Neural cell (in vitro differentiated cells): Measurements from ENCODE around the gene WDR59. TPM values are rescaled to one million over a fixed set of nuclear protein-coding genes. Genes with fewer than 3 reads are reported as not detected.

ENCODE experiments used
- H2AFZ ChIP-seq: fragments of 200-600, 300-800 bp; sonication (generic), shearing (Covaris generic); 2 replicates; pipeline ENCODE4 v1.6.0; 2014; ENCODE audit warnings: low read depth, mild to moderate bottlenecking, antibody characterized with exemption, low read length, moderate library complexity
- H3F3A ChIP-seq: fragments of 200-600 bp; shearing (Covaris generic); 2 replicates; pipeline ENCODE4 v1.6.1; 2016; ENCODE audit warnings: mild to moderate bottlenecking, moderate library complexity, mixed read lengths, antibody characterized with exemption, low read length; ENCODE audit not compliant: insufficient read depth, poor library complexity, severe bottlenecking
- H3K27ac ChIP-seq: fragments of 200-600, 300-800 bp; sonication (generic), shearing (Covaris generic); 2 replicates; pipeline ENCODE4 v1.5.1; 2014; ENCODE audit warnings: mild to moderate bottlenecking, low read length, moderate library complexity
- H3K27me3 ChIP-seq: fragments of 300-800, 200-600 bp; sonication (generic), shearing (Covaris generic); 2 replicates; pipeline ENCODE4 v1.6.0; 2014; ENCODE audit warnings: mild to moderate bottlenecking, low read depth, low read length, moderate library complexity; ENCODE audit not compliant: insufficient read depth
- H3K36me3 ChIP-seq: fragments of 300-800, 200-600 bp; sonication (generic), shearing (Covaris generic); 2 replicates; pipeline ENCODE4 v1.5.1; 2014; ENCODE audit warnings: mild to moderate bottlenecking, antibody characterized with exemption, low read length, moderate library complexity; ENCODE audit not compliant: insufficient read depth
- H3K4me2 ChIP-seq: fragments of 300-800, 200-600 bp; sonication (generic), shearing (Covaris generic); 2 replicates; pipeline ENCODE4 v1.6.0; 2014; ENCODE audit warnings: mild to moderate bottlenecking, low read length
- H3K4me3 ChIP-seq: fragments of 300-800, 200-600 bp; sonication (generic), shearing (Covaris generic); 2 replicates; pipeline ENCODE4 v1.5.1; 2014; ENCODE audit warnings: mild to moderate bottlenecking, low read length, moderate library complexity
- H3K79me2 ChIP-seq: fragments of 200-600 bp; shearing (Covaris generic); replicated peaks from 2 replicates; pipeline ENCODE4 v1.6.0; 2014; ENCODE audit warnings: mild to moderate bottlenecking, low read length, moderate library complexity; ENCODE audit not compliant: insufficient read depth
- H3K9ac ChIP-seq: fragments of 300-800, 200-600 bp; sonication (generic), shearing (Covaris generic); 2 replicates; pipeline ENCODE4 v1.6.1; 2016; ENCODE audit warnings: mild to moderate bottlenecking, low read length, mixed read lengths
- H3K9me2 ChIP-seq: fragments of 200-600 bp; shearing (Covaris generic); 2 replicates; pipeline ENCODE4 v1.6.1; 2016; ENCODE audit warnings: mild to moderate bottlenecking, low read length, mixed read lengths; ENCODE audit not compliant: insufficient read depth
- H3K9me3 ChIP-seq: fragments of 200-600, 300-800 bp; sonication (generic), shearing (Covaris generic); 2 replicates; pipeline ENCODE4 v1.6.1; 2016; ENCODE audit warnings: mild to moderate bottlenecking, mixed run types, low read length, moderate library complexity, mixed read lengths
- H4K20me1 ChIP-seq: fragments of 200-600 bp; shearing (Covaris generic); 2 replicates; pipeline ENCODE4 v1.6.1; 2016; ENCODE audit warnings: mild to moderate bottlenecking, mixed run types; ENCODE audit not compliant: insufficient read depth
- EP300 ChIP-seq: fragments of 450-650 bp; conservative IDR thresholded peaks from 2 replicates; pipeline ENCODE4 v1.6.1; 2014; ENCODE audit warnings: antibody characterized with exemption, mild to moderate bottlenecking, moderate library complexity; ENCODE audit not compliant: poor library complexity, severe bottlenecking
- EZH2 ChIP-seq: fragments of 200-600, 300-800 bp; shearing (Covaris generic), sonication (generic); IDR thresholded peaks from 2 replicates; pipeline ENCODE4 v1.6.1; 2014; ENCODE audit warnings: antibody characterized with exemption, low read length, borderline replicate concordance, mild to moderate bottlenecking; ENCODE audit not compliant: insufficient read depth, poor library complexity, severe bottlenecking
- MXI1 ChIP-seq: fragments of 450-650 bp; conservative IDR thresholded peaks from 2 replicates; pipeline ENCODE4 v1.6.1; 2014; ENCODE audit warnings: antibody characterized with exemption, mild to moderate bottlenecking; ENCODE audit not compliant: poor library complexity, severe bottlenecking
- POLR2AphosphoS5 ChIP-seq: IDR thresholded peaks from 2 replicates; pipeline ENCODE4 v1.6.1; 2012
- RAD21 ChIP-seq: fragments of 450-650 bp; conservative IDR thresholded peaks from 2 replicates; pipeline ENCODE4 v1.6.1; 2014; ENCODE audit warnings: antibody characterized with exemption, mild to moderate bottlenecking, moderate library complexity
- SMC3 ChIP-seq: fragments of 450-650 bp; conservative IDR thresholded peaks from 2 replicates; pipeline ENCODE4 v1.6.1; 2014; ENCODE audit warnings: antibody characterized with exemption, mild to moderate bottlenecking, moderate library complexity; ENCODE audit not compliant: poor library complexity
- TAF1 ChIP-seq: IDR thresholded peaks from 2 replicates; pipeline ENCODE4 v1.6.1; 2012; ENCODE audit warnings: low read depth
- polyA plus RNA-seq: library from polyadenylated mRNA; depleted of rRNA; stranded (reverse); fragments of >200 nt; gene quantifications from 2 replicates; pipeline ENCODE4 v1.2.3, GENCODE V29; 2014
- TF ChIP-seq, protein P1 (sequence below): fragments of 450-650 bp; IDR thresholded peaks from 2 replicates; pipeline ENCODE4 v1.5.1; 2014; ENCODE audit warnings: antibody characterized with exemption, mild to moderate bottlenecking, moderate library complexity; ENCODE audit not compliant: poor library complexity, severe bottlenecking
- TF ChIP-seq, protein P2 (sequence below): IDR thresholded peaks from 2 replicates; pipeline ENCODE4 v1.6.1; 2012; ENCODE audit warnings: borderline replicate concordance

Gene WDR59
- polyA plus RNA-seq, 1 donor from 2014 or later, result 20.3 TPM

DNA sequence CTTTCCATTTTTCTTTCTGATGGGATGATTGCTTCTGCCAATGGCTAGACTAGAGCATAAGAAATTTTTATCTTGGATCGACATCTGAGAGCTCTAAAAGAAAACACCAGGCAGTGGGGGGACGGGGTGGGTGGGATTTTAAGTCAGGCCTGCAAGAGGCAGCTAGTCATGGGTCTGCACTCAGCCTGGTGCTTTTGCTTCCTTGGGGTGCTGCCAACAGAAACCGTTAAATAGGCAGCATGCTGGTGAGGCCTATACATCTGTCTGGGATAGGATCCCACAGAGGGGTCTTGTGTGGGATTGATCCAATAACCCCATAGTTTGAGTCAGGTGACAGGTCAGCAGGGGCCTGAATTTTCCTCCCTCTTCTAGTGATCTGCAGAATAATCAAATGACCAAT, 40.8 kb upstream of the WDR59 start:
- Histone ChIP-seq H3K27ac (no peak overlapping the region), H3K4me2 (no peak overlapping the region), H3F3A (no peaks in the 10 kb centered on the region), H3K9ac (no peak overlapping the region), H3K36me3 (no peaks in the 10 kb centered on the region), H3K9me3 (peaks cover 6% of the 10 kb centered on the region), H3K9me2 (no peaks in the 10 kb centered on the region), H3K4me3 (no peak overlapping the region), H2AFZ (no peak overlapping the region), H4K20me1 (peaks cover 5% of the 10 kb centered on the region), H3K79me2 (peaks cover 62% of the 10 kb centered on the region), H3K27me3 (no peaks in the 10 kb centered on the region)
- TF ChIP-seq MXI1 (no peak), SMC3 (no peak), RAD21 (no peak), EP300 (no peak), EZH2 (no peak), POLR2AphosphoS5 (no peak), TAF1 (no peak)
- TF ChIP-seq, protein P1, sequence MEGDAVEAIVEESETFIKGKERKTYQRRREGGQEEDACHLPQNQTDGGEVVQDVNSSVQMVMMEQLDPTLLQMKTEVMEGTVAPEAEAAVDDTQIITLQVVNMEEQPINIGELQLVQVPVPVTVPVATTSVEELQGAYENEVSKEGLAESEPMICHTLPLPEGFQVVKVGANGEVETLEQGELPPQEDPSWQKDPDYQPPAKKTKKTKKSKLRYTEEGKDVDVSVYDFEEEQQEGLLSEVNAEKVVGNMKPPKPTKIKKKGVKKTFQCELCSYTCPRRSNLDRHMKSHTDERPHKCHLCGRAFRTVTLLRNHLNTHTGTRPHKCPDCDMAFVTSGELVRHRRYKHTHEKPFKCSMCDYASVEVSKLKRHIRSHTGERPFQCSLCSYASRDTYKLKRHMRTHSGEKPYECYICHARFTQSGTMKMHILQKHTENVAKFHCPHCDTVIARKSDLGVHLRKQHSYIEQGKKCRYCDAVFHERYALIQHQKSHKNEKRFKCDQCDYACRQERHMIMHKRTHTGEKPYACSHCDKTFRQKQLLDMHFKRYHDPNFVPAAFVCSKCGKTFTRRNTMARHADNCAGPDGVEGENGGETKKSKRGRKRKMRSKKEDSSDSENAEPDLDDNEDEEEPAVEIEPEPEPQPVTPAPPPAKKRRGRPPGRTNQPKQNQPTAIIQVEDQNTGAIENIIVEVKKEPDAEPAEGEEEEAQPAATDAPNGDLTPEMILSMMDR, result no peak
- TF ChIP-seq, protein P2, sequence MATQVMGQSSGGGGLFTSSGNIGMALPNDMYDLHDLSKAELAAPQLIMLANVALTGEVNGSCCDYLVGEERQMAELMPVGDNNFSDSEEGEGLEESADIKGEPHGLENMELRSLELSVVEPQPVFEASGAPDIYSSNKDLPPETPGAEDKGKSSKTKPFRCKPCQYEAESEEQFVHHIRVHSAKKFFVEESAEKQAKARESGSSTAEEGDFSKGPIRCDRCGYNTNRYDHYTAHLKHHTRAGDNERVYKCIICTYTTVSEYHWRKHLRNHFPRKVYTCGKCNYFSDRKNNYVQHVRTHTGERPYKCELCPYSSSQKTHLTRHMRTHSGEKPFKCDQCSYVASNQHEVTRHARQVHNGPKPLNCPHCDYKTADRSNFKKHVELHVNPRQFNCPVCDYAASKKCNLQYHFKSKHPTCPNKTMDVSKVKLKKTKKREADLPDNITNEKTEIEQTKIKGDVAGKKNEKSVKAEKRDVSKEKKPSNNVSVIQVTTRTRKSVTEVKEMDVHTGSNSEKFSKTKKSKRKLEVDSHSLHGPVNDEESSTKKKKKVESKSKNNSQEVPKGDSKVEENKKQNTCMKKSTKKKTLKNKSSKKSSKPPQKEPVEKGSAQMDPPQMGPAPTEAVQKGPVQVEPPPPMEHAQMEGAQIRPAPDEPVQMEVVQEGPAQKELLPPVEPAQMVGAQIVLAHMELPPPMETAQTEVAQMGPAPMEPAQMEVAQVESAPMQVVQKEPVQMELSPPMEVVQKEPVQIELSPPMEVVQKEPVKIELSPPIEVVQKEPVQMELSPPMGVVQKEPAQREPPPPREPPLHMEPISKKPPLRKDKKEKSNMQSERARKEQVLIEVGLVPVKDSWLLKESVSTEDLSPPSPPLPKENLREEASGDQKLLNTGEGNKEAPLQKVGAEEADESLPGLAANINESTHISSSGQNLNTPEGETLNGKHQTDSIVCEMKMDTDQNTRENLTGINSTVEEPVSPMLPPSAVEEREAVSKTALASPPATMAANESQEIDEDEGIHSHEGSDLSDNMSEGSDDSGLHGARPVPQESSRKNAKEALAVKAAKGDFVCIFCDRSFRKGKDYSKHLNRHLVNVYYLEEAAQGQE, result no peak

DNA sequence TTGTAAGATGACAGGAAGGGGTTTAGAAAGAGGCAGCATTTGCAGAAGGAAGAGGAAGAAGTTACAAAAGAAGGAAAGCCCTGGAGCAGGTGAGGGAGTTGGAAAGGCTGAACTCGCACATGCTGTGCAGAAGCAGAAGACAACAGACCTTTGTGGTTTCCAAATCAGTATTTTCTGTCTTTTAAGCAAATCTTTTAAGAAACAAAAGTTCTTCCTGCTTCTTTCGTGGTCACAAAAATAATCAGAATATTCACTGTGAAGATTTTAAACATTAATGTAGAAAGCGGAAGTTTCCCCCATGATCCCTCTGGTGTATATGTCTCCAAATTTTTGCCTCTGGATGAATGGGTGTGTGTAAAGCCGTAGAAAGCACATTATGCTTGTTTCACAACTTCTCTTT, 39.7 kb upstream of the WDR59 start:
- no peak overlapping the region for H3K4me3 ChIP-seq
- H3F3A ChIP-seq, result no peaks in the 10 kb centered on the region
- peaks cover 6% of the 10 kb centered on the region for H3K9me3 ChIP-seq
- no peak overlapping the region for H3K27ac ChIP-seq
- no peak overlapping the region for H3K9ac ChIP-seq
- H3K79me2 ChIP-seq, result peaks cover 61% of the 10 kb centered on the region
- no peak overlapping the region for H2AFZ ChIP-seq
- no peak for TF ChIP-seq RAD21
- no peak for TF ChIP-seq TAF1
- no peak for TF ChIP-seq EP300
- TF ChIP-seq POLR2AphosphoS5, result no peak
- H4K20me1 ChIP-seq, result peaks cover 5% of the 10 kb centered on the region
- H3K27me3 ChIP-seq, result no peaks in the 10 kb centered on the region
- H3K9me2 ChIP-seq, result no peaks in the 10 kb centered on the region
- no peaks in the 10 kb centered on the region for H3K36me3 ChIP-seq
- no peak overlapping the region for H3K4me2 ChIP-seq

DNA sequence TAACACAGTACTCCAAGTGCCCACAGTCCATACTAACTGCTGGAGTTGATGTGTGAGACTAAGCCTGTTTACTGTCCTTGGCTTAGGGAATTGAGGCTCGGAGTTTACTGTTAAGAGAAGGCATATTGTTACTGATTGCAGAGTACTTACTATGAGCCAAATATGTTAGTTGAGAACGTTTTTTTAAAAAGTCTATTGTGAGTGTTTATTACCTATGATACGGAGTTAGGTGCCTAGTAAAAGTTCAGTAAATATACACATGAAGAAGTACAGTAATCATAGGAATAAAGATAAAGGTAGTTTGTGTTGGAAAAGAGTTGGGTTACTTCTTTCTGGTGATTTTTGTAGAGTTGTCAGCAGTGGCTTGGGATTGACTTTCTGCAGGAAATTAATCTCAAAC, 39.3 kb upstream of the WDR59 start:
- Histone ChIP-seq H2AFZ (no peak overlapping the region), H4K20me1 (peaks cover 5% of the 10 kb centered on the region), H3K9ac (no peak overlapping the region), H3F3A (no peaks in the 10 kb centered on the region), H3K79me2 (peaks cover 65% of the 10 kb centered on the region), H3K27me3 (no peaks in the 10 kb centered on the region), H3K9me2 (no peaks in the 10 kb centered on the region), H3K4me3 (no peak overlapping the region), H3K27ac (no peak overlapping the region), H3K36me3 (no peaks in the 10 kb centered on the region), H3K9me3 (peaks cover 6% of the 10 kb centered on the region), H3K4me2 (no peak overlapping the region)
- TF ChIP-seq POLR2AphosphoS5, result no peak
- TF ChIP-seq RAD21, result no peak
- no peak for TF ChIP-seq MXI1
- no peak for TF ChIP-seq EP300
- no peak for TF ChIP-seq TAF1
- TF ChIP-seq, protein P2, result no peak
- TF ChIP-seq, protein P1, result no peak
- no peak for TF ChIP-seq SMC3
